T47D (cell line): ENCODE measurements around the gene TMEM132A.

Experiments used
- DNase-seq, 2 experiments: peaks; one replicate each; pipeline versions ENCODE4 v3.0.0 to v3.0.0-alpha.2; 2011 to 2012; ENCODE audit warnings: low read depth in 1 of 2, low spot score in 1 of 2
- JUND ChIP-seq: IDR thresholded peaks from 2 replicates; pipeline ENCODE4 v1.6.1; 2012; ENCODE audit warnings: low read depth
- in situ Hi-C: cut with HindIII; loops from 2 replicates; pipeline ENCODE4 v1.10.0; 2016; ENCODE audit warnings: low sequenced_read_pairs, low pct_unique_long_range_greater_than_20kb

The TMEM132A gene, protein sequence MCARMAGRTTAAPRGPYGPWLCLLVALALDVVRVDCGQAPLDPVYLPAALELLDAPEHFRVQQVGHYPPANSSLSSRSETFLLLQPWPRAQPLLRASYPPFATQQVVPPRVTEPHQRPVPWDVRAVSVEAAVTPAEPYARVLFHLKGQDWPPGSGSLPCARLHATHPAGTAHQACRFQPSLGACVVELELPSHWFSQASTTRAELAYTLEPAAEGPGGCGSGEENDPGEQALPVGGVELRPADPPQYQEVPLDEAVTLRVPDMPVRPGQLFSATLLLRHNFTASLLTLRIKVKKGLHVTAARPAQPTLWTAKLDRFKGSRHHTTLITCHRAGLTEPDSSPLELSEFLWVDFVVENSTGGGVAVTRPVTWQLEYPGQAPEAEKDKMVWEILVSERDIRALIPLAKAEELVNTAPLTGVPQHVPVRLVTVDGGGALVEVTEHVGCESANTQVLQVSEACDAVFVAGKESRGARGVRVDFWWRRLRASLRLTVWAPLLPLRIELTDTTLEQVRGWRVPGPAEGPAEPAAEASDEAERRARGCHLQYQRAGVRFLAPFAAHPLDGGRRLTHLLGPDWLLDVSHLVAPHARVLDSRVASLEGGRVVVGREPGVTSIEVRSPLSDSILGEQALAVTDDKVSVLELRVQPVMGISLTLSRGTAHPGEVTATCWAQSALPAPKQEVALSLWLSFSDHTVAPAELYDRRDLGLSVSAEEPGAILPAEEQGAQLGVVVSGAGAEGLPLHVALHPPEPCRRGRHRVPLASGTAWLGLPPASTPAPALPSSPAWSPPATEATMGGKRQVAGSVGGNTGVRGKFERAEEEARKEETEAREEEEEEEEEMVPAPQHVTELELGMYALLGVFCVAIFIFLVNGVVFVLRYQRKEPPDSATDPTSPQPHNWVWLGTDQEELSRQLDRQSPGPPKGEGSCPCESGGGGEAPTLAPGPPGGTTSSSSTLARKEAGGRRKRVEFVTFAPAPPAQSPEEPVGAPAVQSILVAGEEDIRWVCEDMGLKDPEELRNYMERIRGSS

DNA sequence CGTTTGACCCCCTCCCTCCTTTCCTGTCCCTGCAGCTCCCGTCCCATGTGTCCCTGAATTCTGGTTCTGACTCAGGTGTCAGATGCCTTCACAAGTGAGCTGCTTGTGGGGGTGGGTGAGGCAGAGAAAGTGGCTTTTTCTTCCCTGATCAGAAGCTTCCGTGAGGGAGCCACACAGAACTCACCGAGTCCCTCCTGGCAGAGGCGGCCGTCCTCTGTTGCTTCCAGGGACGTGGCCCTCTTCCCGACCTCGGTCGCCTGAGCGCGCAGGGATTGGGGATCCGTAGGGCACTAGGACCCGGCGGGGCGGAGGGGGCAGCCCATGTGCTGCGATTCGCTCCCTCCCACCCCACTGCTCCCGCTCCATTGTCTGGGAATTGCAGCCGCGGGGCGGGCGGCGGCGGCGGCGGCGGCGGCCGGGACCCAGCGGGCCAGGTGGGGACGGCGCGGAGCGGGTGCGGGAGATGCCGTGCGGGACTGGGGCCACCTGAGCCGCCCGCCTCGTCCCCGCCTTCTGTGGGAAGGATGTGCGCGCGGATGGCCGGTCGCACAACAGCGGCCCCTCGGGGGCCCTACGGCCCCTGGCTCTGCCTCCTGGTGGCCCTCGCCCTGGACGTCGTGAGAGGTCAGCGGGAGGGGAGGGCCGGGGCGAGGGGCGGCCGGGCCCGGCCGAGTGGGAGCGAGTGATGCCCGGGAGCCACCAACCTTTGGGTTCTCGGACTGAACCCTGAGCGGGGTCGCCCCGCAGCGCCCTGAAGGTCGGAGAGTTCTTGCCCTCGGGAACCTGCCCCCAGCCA lies at the start of gene TMEM132A:
Gene TMEM132A (plus strand): TSS at position 351 of the 796 bp plus-strand sequence. CDS start 174 bp downstream, at position 525.
- no peak for TF ChIP-seq JUND
- peak; percentile 89 to 99 for DNase-seq
- in situ Hi-C loops: no loop called here

DNA sequence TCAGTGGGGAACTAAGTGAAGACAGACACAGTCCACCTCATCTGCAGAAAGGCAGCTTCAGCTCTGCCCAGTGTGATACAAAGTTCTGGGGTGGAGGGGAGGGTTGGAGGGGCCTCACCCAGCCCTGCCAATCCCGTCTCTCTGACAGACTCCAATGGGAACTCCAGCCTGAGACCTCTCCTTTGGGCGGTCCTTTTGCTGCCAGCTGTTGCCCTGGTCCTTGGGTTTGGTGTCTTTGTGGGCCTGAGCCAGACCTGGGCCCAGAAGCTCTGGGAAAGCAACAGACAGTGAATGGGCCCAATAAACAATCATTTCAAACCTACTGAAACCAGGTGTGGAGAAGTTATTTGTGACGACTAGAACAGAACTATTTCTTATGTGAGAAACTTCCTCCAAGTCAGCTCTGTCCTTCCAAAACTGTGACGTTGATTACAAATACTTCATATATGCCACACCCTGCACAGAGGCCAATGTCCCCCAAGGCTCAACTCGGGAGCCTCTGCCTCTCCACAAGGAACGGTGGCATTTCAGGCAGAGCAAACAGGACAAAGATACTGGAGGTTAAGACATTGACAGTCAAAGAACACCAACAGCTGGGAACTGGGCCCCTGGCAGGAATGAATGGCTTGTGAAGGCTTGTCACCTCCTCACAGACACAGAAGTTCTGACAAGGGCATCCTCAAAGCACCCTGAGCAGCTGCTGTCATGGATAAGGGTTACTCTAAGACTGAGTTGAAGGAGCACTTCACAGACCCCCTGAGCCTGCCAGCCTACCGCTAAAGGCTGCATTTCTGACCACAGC lies 48.7 kb upstream of the TMEM132A start:
- no peak for TF ChIP-seq JUND
- DNase-seq: no peak
- in situ Hi-C loops: no loop called here

DNA sequence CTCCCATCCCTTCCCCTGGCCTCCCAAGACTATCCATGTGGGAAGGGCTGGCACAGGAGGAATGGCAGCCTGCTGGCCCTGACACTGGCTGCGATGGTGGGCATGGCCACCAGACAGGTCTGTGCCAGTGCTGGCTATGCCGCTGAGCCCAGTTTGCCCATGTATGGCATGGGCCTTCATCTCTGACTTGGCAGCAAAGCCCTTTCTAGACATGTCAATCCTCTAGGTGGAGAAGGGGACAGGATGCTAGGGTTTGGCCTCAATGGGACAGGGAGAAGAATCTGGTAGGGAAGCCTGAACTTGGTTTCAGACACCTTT lies 48.1 kb upstream of the TMEM132A start:
- DNase-seq: no peak
- in situ Hi-C loops: no loop called here
- no peak for TF ChIP-seq JUND

DNA sequence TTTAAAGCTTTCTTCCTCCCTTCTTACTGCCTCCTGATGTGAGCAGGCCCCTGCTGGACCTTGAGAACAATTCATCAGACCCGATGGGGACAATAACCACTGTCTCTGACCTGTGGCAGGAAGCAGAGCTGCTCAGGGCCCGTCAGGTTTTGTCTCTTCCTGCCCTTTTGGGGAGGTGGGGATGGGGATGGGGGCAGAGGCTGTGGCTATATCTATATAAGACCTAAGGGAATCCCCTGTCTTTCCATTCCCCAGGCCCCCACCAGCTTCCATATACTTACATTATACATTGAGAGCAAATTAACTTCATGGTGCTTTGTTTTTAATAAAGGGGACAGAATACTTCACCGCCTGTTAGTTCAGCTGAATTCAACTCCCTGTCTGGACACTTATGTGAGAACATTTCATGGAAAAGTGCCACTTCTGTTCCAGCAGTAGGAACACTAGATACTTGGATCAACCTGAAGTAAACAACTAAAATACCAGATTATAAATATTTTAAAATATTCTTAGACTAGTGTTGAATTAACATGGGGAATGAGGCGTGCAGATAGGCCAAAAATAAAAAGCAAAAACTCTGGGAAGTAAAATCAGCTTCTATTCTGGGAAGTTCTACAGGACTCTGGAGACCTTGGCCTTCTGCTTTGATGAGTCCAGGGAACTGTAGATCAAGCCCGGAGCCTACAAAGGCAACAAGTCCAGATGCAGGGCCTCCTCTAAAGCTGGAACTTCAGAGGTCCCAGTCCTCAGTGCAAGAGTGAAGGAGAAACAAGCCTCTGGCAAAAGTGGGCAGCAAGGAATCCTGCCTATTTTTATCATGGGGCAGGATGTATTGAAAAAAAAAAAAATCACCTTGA lies 45.8 kb upstream of the TMEM132A start:
- in situ Hi-C loops: no loop called here
- TF ChIP-seq JUND: no peak
- DNase-seq: no peak

DNA sequence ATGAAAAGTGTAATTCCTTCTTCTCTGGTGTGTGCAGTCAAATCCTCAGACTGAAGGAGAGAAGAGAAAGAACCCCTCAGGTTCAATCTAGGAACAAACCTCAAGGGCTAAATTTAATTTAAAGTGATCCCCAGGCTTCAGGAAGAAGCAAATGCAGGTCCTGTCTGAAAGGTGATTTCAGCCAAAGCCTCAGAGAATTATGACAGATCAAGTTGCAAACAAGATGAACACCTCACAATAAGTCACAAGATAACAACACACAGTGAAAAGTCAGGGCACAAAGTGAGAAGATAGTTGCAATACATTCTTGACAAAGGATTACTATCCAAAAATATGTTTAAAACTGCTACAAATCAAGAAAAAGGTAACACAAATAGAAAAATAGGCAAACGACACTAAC lies 45.2 kb upstream of the TMEM132A start:
- in situ Hi-C loops: no loop called here
- DNase-seq: no peak
- TF ChIP-seq JUND: no peak

DNA sequence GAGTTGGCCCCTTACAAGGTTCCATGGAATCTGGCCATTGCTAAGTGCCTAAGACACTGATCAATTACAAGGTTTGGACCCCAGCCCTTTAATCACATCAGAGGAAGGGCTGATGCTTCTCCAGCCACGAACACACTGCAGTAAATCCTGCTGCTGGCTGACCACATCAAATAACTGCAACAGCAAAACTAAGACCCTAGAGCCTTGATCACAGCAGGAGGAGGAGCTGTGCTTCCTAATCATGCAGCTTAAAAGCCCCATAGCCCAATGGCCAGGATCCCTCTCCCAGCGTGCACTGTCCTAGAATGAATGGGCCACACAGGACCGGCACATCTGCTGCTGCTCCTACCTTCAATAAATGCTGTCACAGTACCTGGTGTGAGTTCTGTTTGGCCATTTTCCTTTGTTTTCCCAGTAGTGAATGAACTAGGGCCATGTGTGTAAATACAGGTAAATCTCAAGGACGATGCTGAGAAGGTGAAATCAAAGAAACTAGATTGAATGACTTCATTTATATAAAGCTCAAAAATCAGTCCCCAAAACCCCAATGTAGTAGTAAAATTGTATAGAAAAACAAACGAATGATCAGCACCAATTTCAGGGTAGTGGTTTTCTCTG lies 44.2 kb upstream of the TMEM132A start:
- TF ChIP-seq JUND: no peak
- no peak for DNase-seq
- in situ Hi-C loops: no loop called here

DNA sequence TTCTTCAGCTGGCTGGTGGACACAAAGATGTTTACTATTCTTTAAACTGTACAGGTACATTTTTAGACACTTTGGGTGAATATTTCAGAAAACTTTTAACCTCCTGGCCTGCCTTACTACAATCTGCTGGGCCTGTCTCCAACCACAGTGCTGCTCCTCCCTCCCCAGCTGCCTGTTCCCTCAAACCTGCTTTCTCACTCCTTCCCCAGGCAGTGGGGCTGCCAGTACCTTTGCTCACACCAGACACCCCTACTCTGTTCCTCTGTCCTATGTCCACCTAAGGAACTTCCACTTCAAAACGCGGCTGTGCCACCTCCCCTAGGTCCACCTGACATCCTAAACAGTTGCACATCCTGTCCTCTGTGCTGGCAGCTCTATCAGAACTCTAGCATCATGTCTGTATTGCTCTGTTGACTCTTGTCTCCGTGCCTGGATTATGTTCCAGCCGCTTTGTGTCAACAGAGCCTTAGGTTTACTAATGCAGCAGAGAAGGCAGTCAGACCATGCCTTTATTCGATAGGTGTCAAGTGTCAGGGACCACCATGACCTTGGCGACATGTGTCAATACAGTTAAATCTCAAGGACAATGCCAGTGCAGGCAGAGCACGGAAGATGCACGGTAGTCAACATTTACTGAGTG lies 43.5 kb upstream of the TMEM132A start:
- in situ Hi-C loops: no loop called here
- no peak for TF ChIP-seq JUND
- no peak for DNase-seq

DNA sequence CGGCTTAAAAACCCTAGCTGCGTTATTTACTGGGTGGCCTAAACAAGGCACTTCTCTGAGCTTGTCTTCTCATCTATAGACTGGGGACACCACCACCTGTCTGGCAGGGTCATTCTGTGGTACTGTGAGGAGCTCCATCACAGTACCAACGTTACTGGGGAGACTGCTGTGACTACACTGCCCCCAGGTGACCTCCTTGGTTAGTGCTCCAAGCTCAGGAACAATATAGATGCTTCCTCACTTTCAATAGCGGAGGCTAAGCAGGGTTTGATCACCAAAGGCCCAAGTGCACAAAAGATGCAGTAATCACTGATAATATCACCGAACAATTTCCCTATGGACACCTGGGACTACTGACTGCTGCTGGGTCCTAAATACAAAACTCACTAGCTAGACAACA lies 36.7 kb upstream of the TMEM132A start:
- TF ChIP-seq JUND: no peak
- peak; percentile 49 to 83 for DNase-seq
- in situ Hi-C loops: no loop called here

DNA sequence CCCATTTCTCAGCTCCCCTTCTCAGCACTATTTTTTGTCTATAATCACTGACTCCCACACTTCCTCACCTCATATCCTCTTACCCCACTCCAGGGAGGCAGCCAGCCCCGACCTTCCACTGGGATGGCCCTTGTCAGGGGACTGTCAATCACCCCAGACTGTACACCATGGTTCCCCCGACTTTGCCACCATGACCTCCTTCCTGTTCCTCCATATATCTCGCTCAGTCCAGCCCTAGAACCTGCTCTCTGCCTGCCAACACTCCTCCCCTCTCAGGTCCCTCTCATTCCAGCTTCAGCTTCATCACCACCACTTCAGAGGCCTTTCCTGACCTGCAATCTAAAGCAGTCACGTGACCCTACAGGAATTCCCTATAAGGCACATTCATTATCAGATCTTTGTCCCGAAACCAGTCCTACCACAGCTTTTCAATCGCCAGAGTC lies 34.4 kb upstream of the TMEM132A start:
- TF ChIP-seq JUND: no peak
- in situ Hi-C loops: no loop called here
- DNase-seq: peak in 1 of 2 experiments; percentile 63

DNA sequence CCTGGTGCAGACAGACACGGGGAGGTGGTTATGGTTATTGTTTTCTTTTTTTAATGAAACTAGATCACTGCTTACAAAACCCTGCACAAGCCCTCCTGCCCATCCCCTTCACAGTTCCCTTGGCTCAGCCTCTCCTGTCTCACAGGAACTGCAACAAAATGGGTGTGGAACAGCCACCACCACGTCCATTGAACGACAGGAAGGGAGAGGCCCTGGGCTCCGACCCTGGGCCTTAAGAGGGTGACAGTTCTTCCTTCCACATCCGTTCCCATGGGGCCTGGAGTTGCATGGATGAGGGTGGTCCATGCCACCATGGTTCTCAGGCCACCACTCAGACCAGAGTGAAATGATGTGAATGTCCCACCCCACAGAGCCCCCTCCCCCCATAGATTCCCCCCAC lies 33.6 kb upstream of the TMEM132A start:
- DNase-seq: no peak
- no peak for TF ChIP-seq JUND
- in situ Hi-C loops: no loop called here
